IMR-90 (cell line): Measurements from ENCODE around the gene GABRB3. TPM values are rescaled to one million over a fixed set of nuclear protein-coding genes. Genes with fewer than 3 reads are reported as not detected.

ENCODE experiments used
- ATAC-seq: fragments of 200-7000 bp; cut with Tn5 transposase; 2 replicates; pipeline ENCODE4 v1.9.1; 2020; ENCODE audit warnings: low read depth, mild to moderate bottlenecking, moderate library complexity
- BruUV-seq: library from RNA; stranded (reverse); fragments of 400-500 nt; replicated peaks from 2 replicates; lab custom pipeline; 2021; lab: Mats Ljungman, UMichigan
- CTCF ChIA-PET: fragments of 300-600 bp; formaldehyde crosslinking; extraction: SDS; loops from one replicate; lab custom pipeline; 2021; ENCODE audit warnings: antibody characterized with exemption; lab: Yijun Ruan, JAX
- POLR2A ChIA-PET: fragments of 300-600 bp; sonication (Branson Sonifier 250); formaldehyde crosslinking; loops from one replicate; lab custom pipeline; 2022; ENCODE audit warnings: antibody characterized with exemption; ENCODE audit not compliant: unreplicated experiment; lab: Charles Lee
- DNase-seq: peaks from one replicate; pipeline ENCODE4 v3.0.0; 2013
- H2AFZ ChIP-seq: replicated peaks from 2 replicates; pipeline ENCODE3; 2013; ENCODE audit warnings: low read length, mild to moderate bottlenecking; ENCODE audit not compliant: poor library complexity
- H2AK5ac ChIP-seq: 2 replicates; pipeline ENCODE4 v1.6.1; 2013; ENCODE audit warnings: low read depth, low read length, inconsistent platforms
- H2AK9ac ChIP-seq: replicated peaks from 2 replicates; pipeline ENCODE3; 2013; ENCODE audit warnings: mild to moderate bottlenecking, low read depth, low read length, moderate library complexity; ENCODE audit not compliant: poor library complexity
- H2BK120ac ChIP-seq: 2 replicates; pipeline ENCODE4 v1.6.1; 2013; ENCODE audit warnings: low read depth, low read length, inconsistent platforms
- H2BK15ac ChIP-seq: 3 replicates; pipeline ENCODE4 v1.6.1; 2013; ENCODE audit warnings: low read depth, low read length, inconsistent platforms
- H2BK20ac ChIP-seq: 2 replicates; pipeline ENCODE4 v1.6.1; 2013; ENCODE audit warnings: low read depth, mild to moderate bottlenecking, inconsistent platforms, low read length, moderate library complexity
- H2BK5ac ChIP-seq: 2 replicates; pipeline ENCODE4 v1.6.1; 2013; ENCODE audit warnings: mild to moderate bottlenecking, low read depth, low read length, inconsistent platforms; ENCODE audit not compliant: poor library complexity, severe bottlenecking
- H3K14ac ChIP-seq: replicated peaks from 2 replicates; pipeline ENCODE4 v1.6.1; 2013; ENCODE audit warnings: low read depth, low read length, inconsistent platforms
- H3K18ac ChIP-seq: 2 replicates; pipeline ENCODE4 v1.6.1; 2013; ENCODE audit warnings: low read depth, low read length, control low read depth
- H3K23ac ChIP-seq: 2 replicates; pipeline ENCODE4 v1.6.1; 2013; ENCODE audit warnings: low read depth, low read length, inconsistent platforms
- H3K27ac ChIP-seq: 2 replicates; pipeline ENCODE4 v1.5.1; 2013; ENCODE audit warnings: mild to moderate bottlenecking, control low read depth, low read length; ENCODE audit not compliant: insufficient read depth
- H3K27me3 ChIP-seq: 2 replicates; pipeline ENCODE4 v1.6.1; 2013; ENCODE audit warnings: low read length; ENCODE audit not compliant: control insufficient read depth, insufficient read depth
- H3K36me3 ChIP-seq: 2 replicates; pipeline ENCODE4 v1.6.1; 2013; ENCODE audit warnings: low read length, mixed read lengths; ENCODE audit not compliant: control insufficient read depth, insufficient read depth
- H3K4ac ChIP-seq: 2 replicates; pipeline ENCODE4 v1.6.1; 2013; ENCODE audit warnings: low read depth, low read length, inconsistent platforms
- H3K4me1 ChIP-seq: 2 replicates; pipeline ENCODE4 v1.6.1; 2013; ENCODE audit warnings: low read length, mixed read lengths; ENCODE audit not compliant: control insufficient read depth, insufficient read depth
- H3K4me2 ChIP-seq: 2 replicates; pipeline ENCODE4 v1.6.1; 2013; ENCODE audit warnings: low read depth, mild to moderate bottlenecking, control low read depth, low read length, moderate library complexity
- H3K4me3 ChIP-seq: 2 replicates; pipeline ENCODE4 v1.5.1; 2013; ENCODE audit warnings: low read depth, mild to moderate bottlenecking, control low read depth, low read length, moderate library complexity; ENCODE audit not compliant: insufficient read depth
- H3K56ac ChIP-seq: 2 replicates; pipeline ENCODE4 v1.6.1; 2013; ENCODE audit warnings: low read length, inconsistent platforms; ENCODE audit not compliant: insufficient read depth; ENCODE audit errors: extremely low read depth
- H3K79me1 ChIP-seq, 2 experiments: 2 replicates each; pipeline ENCODE4 v1.6.1; 2013; ENCODE audit warnings: low read length in 2 of 2, inconsistent platforms in 1 of 2, low read depth in 1 of 2
- H3K9ac ChIP-seq: 2 replicates; pipeline ENCODE4 v1.6.1; 2013; ENCODE audit warnings: low read depth, low read length, control low read depth
- H3K9me1 ChIP-seq: 2 replicates; pipeline ENCODE4 v1.6.1; 2013; ENCODE audit warnings: low read length, inconsistent platforms; ENCODE audit not compliant: insufficient read depth
- H3K9me3 ChIP-seq: 2 replicates; pipeline ENCODE4 v1.6.1; 2013; ENCODE audit warnings: low read length; ENCODE audit not compliant: control insufficient read depth, insufficient read depth
- H4K20me1 ChIP-seq: 2 replicates; pipeline ENCODE4 v1.6.1; 2013; ENCODE audit warnings: low read length, inconsistent platforms; ENCODE audit not compliant: insufficient read depth
- H4K5ac ChIP-seq: 2 replicates; pipeline ENCODE4 v1.6.1; 2013; ENCODE audit warnings: mild to moderate bottlenecking, low read depth, low read length, control low read depth
- H4K8ac ChIP-seq, 2 experiments: 2 replicates each; pipeline ENCODE4 v1.6.1; 2013; ENCODE audit warnings: low read depth in 2 of 2, low read length in 2 of 2, control low read depth in 1 of 2, inconsistent platforms in 1 of 2
- H4K91ac ChIP-seq: 2 replicates; pipeline ENCODE4 v1.6.1; 2013; ENCODE audit warnings: low read depth, low read length, inconsistent platforms; ENCODE audit not compliant: insufficient read depth
- BHLHE40 ChIP-seq: fragments of 150-350 bp; IDR thresholded peaks from 2 replicates; pipeline ENCODE4 v1.6.1; 2016; ENCODE audit warnings: mild to moderate bottlenecking, low read depth, low read length
- CTCF ChIP-seq: conservative IDR thresholded peaks from 2 replicates; pipeline ENCODE4 v1.5.1; 2012; ENCODE audit warnings: mild to moderate bottlenecking, low read depth, low read length, improper control_type of control experiment
- ELK1 ChIP-seq: fragments of 150-350 bp; IDR thresholded peaks from 2 replicates; pipeline ENCODE4 v1.6.1; 2016; ENCODE audit warnings: low read depth, mild to moderate bottlenecking, low read length, moderate library complexity, borderline replicate concordance
- FOS ChIP-seq: fragments of 150-350 bp; IDR thresholded peaks from 2 replicates; pipeline ENCODE4 v1.6.1; 2016; ENCODE audit warnings: low read depth, low read length
- MAFK ChIP-seq: IDR thresholded peaks from 2 replicates; pipeline ENCODE4 v1.6.1; 2012; ENCODE audit warnings: low read depth, low read length, improper control_type of control experiment
- MAZ ChIP-seq: IDR thresholded peaks from 2 replicates; pipeline ENCODE4 v1.6.1; 2012; ENCODE audit warnings: low read depth, mild to moderate bottlenecking, low read length, improper control_type of control experiment, moderate library complexity, borderline replicate concordance
- MXI1 ChIP-seq: IDR thresholded peaks from 2 replicates; pipeline ENCODE4 v1.6.1; 2012; ENCODE audit warnings: low read depth, mild to moderate bottlenecking, low read length, moderate library complexity, borderline replicate concordance
- NFE2L2 ChIP-seq: fragments of 150-350 bp; IDR thresholded peaks from 2 replicates; pipeline ENCODE4 v1.6.1; 2016; ENCODE audit warnings: low read depth, mild to moderate bottlenecking, low read length
- RAD21 ChIP-seq: IDR thresholded peaks from 2 replicates; pipeline ENCODE4 v1.6.1; 2012; ENCODE audit warnings: low read length, improper control_type of control experiment
- RCOR1 ChIP-seq: IDR thresholded peaks from 2 replicates; pipeline ENCODE4 v1.6.1; 2012; ENCODE audit warnings: mild to moderate bottlenecking, low read length, improper control_type of control experiment; ENCODE audit not compliant: insufficient replicate concordance
- RFX5 ChIP-seq: IDR thresholded peaks from 2 replicates; pipeline ENCODE4 v1.8.0; 2012; ENCODE audit warnings: low read depth, mild to moderate bottlenecking, low read length, moderate library complexity
- SMC3 ChIP-seq: fragments of 150-350 bp; IDR thresholded peaks from 2 replicates; pipeline ENCODE4 v1.6.1; 2016; ENCODE audit warnings: low read depth, mild to moderate bottlenecking, antibody characterized with exemption, low read length, moderate library complexity
- USF2 ChIP-seq: fragments of 150-350 bp; IDR thresholded peaks from 2 replicates; pipeline ENCODE4 v1.6.1; 2017; ENCODE audit warnings: mild to moderate bottlenecking, antibody characterized with exemption, low read length, low read depth
- WGBS, 2 experiments: methylation state at CpG; one replicate each; pipeline versions ENCODE4 v1.1.5 to v1.1.7; 2013; ENCODE audit warnings: missing lambda C conversion rate in 2 of 2; ENCODE audit not compliant: insufficient read length in 1 of 2; ENCODE audit errors: extremely low coverage in 2 of 2; 5-methylcytosine and 5-hydroxymethylcytosine counted together
- dilution Hi-C: fragments of 300-500 bp; cut with HindIII; formaldehyde crosslinking; loops from one replicate; pipeline ENCODE4 v1.14.3; 2018; ENCODE audit warnings: low sequenced_read_pairs; ENCODE audit not compliant: unreplicated experiment
- in situ Hi-C: fragments of 300-500 bp; cut with MboI; formaldehyde crosslinking; loops from 3 replicates; pipeline ENCODE4 v1.14.3; 2019; ENCODE audit warnings: low sequenced_read_pairs, inconsistent platforms, mixed read lengths
- intact Hi-C: fragments of 100-400 bp; cut with micrococcal nuclease; formaldehyde crosslinking; loops from 2 replicates; pipeline ENCODE4 v1.10.0; 2022
- polyA plus RNA-seq, 3 experiments: library from polyadenylated mRNA; depleted of rRNA; stranded (reverse); fragments of >200 nt; gene quantifications; 2 replicates each; pipeline ENCODE4 v1.2.3, GENCODE V29; 2012; ENCODE audit warnings: low replicate concordance in 1 of 3
- total RNA-seq: library from RNA; depleted of rRNA; stranded (reverse); fragments of >200 nt; gene quantifications from 2 replicates; pipeline ENCODE4 v1.2.3, GENCODE V29; 2012

Gene GABRB3
- total and polyA plus RNA-seq, 2 of the 4 experiments (the other 2 are of a cell fraction) = 0.36 to 0.54 TPM

- no peak for DNase-seq
- no TSS peak for BruUV-seq
These were observed 211.7 kb downstream of the GABRB3 start for GRCh38 chr15:26561130-26561529.

More at GRCh38 chr15:26561130-26561529, 211.7 kb downstream of the GABRB3 start:
- H3K4ac ChIP-seq = no peak overlapping the region
- H2BK20ac ChIP-seq = no peak overlapping the region
- no peak overlapping the region for H3K4me2 ChIP-seq
- no peak overlapping the region for H3K9ac ChIP-seq
- dilution Hi-C loops = no loop called here
- no peak overlapping the region for H3K27ac ChIP-seq
- H3K79me1 ChIP-seq = no peaks in the 10 kb centered on the region
- H3K56ac ChIP-seq = no peak overlapping the region
- intact Hi-C loops = no loop called here
- H3K27me3 ChIP-seq = no peaks in the 10 kb centered on the region
- H2AK9ac ChIP-seq = no peak overlapping the region
- TF ChIP-seq RAD21 (no peak), NFE2L2 (no peak), USF2 (no peak), RCOR1 (no peak), MAFK (no peak), ELK1 (no peak), MAZ (no peak), CTCF (no peak), RFX5 (no peak), MXI1 (no peak), FOS (no peak), BHLHE40 (no peak), SMC3 (no peak)
- no peak for ATAC-seq
- no peaks in the 10 kb centered on the region for H3K9me1 ChIP-seq
- peaks cover 22% of the 10 kb centered on the region for H3K9me3 ChIP-seq
- no CpG with 5 or more reads among the region's 5 CpGs for WGBS, 2 experiments
- no peak overlapping the region for H4K8ac ChIP-seq
- no peak overlapping the region for H2AFZ ChIP-seq
- H3K18ac ChIP-seq = no peak overlapping the region
- H2BK120ac ChIP-seq = no peak overlapping the region
- no peak overlapping the region for H3K14ac ChIP-seq
- H4K91ac ChIP-seq = no peak overlapping the region
- no peak overlapping the region for H2AK5ac ChIP-seq
- H4K5ac ChIP-seq = no peak overlapping the region
- no peaks in the 10 kb centered on the region for H3K36me3 ChIP-seq
- in situ Hi-C loops = no loop called here
- H3K23ac ChIP-seq = no peak overlapping the region
- no peaks in the 10 kb centered on the region for H3K4me1 ChIP-seq
- ChIA-PET CTCF (no interaction called here), POLR2A (no interaction called here)
- no peak overlapping the region for H2BK15ac ChIP-seq
- H3K4me3 ChIP-seq = no peak overlapping the region
- H4K20me1 ChIP-seq = no peaks in the 10 kb centered on the region
- no peak overlapping the region for H2BK5ac ChIP-seq
